Measurements from ENCODE around the gene ATP10A.

- TF ChIP-seq POLR2A (IDR thresholded peaks at IDR 0.05) (no peak), CTCF (IDR thresholded peaks at IDR 0.05) (no peak), POLR2AphosphoS5 (IDR thresholded peaks at IDR 0.05) (peak; percentile 23)
Measured at GRCh38 chr15:25690673-25691543, 172.2 kb downstream of the ATP10A start.
